Adrenal gland (tissue), 5 donors: Measurements from ENCODE around the gene EIF2D.

Experiments
- POLR2A ChIP-seq, 2 donors: fragments of 450-650 bp; IDR thresholded peaks; one replicate each; pipeline ENCODE4 v1.6.1; 2017; ENCODE audit warnings: antibody characterized with exemption in 2 of 2, mild to moderate bottlenecking in 2 of 2, moderate library complexity in 1 of 2
- TF ChIP-seq, protein P1 (sequence below), 6 experiments: fragments of 450-650 bp in 4 of 6; fragments of 200-600 bp in 2 of 6; sonication (generic) in 1 of 6; IDR thresholded peaks; 1 replicate in 5 of 6; 2 replicates in 1 of 6; pipeline versions ENCODE4 v1.5.1 to v1.8.0; 2016 to 2021; ENCODE audit warnings: antibody characterized with exemption in 6 of 6, mild to moderate bottlenecking in 2 of 6, moderate library complexity in 1 of 6
- donor health status: DM: no; HTN: no; CAD: no.

DNA sequence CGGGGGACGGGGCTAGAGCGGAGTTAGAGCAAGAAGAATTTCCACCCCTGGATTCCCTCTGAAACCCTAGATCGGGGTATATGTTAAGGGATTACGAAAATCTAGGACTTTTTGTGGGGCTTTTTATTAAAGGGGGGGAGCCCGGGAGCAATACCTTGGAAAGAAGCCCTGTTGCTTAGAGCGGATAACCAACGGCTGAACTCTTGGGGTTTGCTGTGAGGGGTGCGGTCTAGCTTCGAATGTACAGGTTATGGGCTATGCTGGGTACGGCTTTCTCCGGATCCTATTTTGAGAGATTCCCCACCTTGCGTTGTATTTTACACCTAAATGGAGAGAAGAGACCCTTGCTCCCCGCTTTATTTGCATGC, 23.7 kb upstream of the EIF2D start:
- TF ChIP-seq, protein P1, sequence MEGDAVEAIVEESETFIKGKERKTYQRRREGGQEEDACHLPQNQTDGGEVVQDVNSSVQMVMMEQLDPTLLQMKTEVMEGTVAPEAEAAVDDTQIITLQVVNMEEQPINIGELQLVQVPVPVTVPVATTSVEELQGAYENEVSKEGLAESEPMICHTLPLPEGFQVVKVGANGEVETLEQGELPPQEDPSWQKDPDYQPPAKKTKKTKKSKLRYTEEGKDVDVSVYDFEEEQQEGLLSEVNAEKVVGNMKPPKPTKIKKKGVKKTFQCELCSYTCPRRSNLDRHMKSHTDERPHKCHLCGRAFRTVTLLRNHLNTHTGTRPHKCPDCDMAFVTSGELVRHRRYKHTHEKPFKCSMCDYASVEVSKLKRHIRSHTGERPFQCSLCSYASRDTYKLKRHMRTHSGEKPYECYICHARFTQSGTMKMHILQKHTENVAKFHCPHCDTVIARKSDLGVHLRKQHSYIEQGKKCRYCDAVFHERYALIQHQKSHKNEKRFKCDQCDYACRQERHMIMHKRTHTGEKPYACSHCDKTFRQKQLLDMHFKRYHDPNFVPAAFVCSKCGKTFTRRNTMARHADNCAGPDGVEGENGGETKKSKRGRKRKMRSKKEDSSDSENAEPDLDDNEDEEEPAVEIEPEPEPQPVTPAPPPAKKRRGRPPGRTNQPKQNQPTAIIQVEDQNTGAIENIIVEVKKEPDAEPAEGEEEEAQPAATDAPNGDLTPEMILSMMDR (IDR thresholded peaks at IDR 0.05): no peak
- no peak for TF ChIP-seq POLR2A (IDR thresholded peaks at IDR 0.05)
